Suppressor macrophage (primary cell): ENCODE measurements around the gene DGCR8.
A peak's percentile ranks its signal among the peaks of the same experiment; 100 is the strongest.

Source experiments
- DNase-seq, 4 experiments: peaks; one replicate each; pipeline ENCODE4 v3.0.0-alpha.2; 2020 to 2022

Gene DGCR8

GRCh38 chr22:20126284-20127029, 46.4 kb downstream of the DGCR8 start:
- no peak for DNase-seq

GRCh38 chr22:20127318-20127868, 47.4 kb downstream of the DGCR8 start:
- no peak for DNase-seq

- DNase-seq: no peak
These were observed 48.0 kb downstream of the DGCR8 start for GRCh38 chr22:20127869-20128618.

- no peak for DNase-seq
These were observed 48.5 kb downstream of the DGCR8 start for GRCh38 chr22:20128619-20128901.

- DNase-seq: peak in 3 of 4 experiments; percentile 40 to 47 (median 41)
These were observed 49.1 kb downstream of the DGCR8 start for GRCh38 chr22:20128902-20129746.

- no peak for DNase-seq
These were observed 49.6 kb downstream of the DGCR8 start for GRCh38 chr22:20129747-20130014.

GRCh38 chr22:20130319-20130718, 50.3 kb downstream of the DGCR8 start:
- DNase-seq: no peak

GRCh38 chr22:20130731-20131596, 50.9 kb downstream of the DGCR8 start:
- peak; percentile 75 to 94 (median 84) for DNase-seq

GRCh38 chr22:20131597-20131858, 51.5 kb downstream of the DGCR8 start, which contains the start of gene ZDHHC8:
ZDHHC8 (plus strand) TSS chr22:20131804; CDS start chr22:20131948, 144 bp downstream.
- peak; percentile 20 to 75 (median 52) for DNase-seq

GRCh38 chr22:20131859-20132685, 52.0 kb downstream of the DGCR8 start:
- peak; percentile 37 to 75 (median 64) for DNase-seq

- no peak for DNase-seq
These were observed 52.7 kb downstream of the DGCR8 start for GRCh38 chr22:20132686-20133246.

- DNase-seq: no peak
These were observed 54.0 kb downstream of the DGCR8 start for GRCh38 chr22:20133930-20134549.

- no peak for DNase-seq
These were observed 55.2 kb downstream of the DGCR8 start for GRCh38 chr22:20135265-20135664.

GRCh38 chr22:20135806-20136602, 56.0 kb downstream of the DGCR8 start:
- DNase-seq: no peak

GRCh38 chr22:20136603-20136873, 56.5 kb downstream of the DGCR8 start:
- no peak for DNase-seq

GRCh38 chr22:20137113-20137512, 57.1 kb downstream of the DGCR8 start:
- no peak for DNase-seq

- DNase-seq: peak; percentile 26 to 70 (median 54)
These were observed 57.8 kb downstream of the DGCR8 start for GRCh38 chr22:20137671-20138416.

- DNase-seq: no peak
These were observed 58.3 kb downstream of the DGCR8 start for GRCh38 chr22:20138417-20138738.

- no peak for DNase-seq
These were observed 58.8 kb downstream of the DGCR8 start for GRCh38 chr22:20138868-20139267.
